ENCODE results near the gene KCNK4.

KCNK4 gene

DNA sequence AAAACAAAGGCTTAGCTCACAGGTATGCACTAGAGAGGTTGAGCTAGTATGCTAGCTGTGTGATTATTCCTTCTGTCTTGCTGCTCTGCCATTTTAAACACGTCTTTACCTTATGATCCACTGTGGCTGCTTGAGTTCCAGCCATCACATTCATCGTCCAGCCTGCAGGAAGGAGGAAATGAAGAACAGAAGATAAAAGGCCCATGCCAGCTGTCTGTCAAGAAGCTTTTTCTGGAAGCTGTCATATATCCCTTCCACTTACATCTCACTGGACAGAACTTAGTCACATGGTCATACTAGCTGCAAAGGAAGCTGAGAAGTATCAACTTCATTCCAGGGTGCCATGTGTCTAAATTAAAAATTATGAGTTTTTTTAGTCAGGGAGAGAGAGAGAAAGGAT is 36.3 kb downstream of the KCNK4 start:
- no peaks in the 10 kb centered on the region for H3K9me3 Mint-ChIP-seq
- no peaks in the 10 kb centered on the region for H3K36me3 Mint-ChIP-seq (ENCODE audit: low read depth)
- no peak overlapping the region for H3K4me3 Mint-ChIP-seq
- H3K27ac Mint-ChIP-seq = no peak overlapping the region
- peaks cover 6% of the 10 kb centered on the region for H3K4me1 Mint-ChIP-seq (ENCODE audit: low read depth)
- H3K27me3 Mint-ChIP-seq (ENCODE audit: low read depth) = no peaks in the 10 kb centered on the region

GRCh38 chr11:64327993-64328392 is 36.9 kb downstream of the KCNK4 start:
- Mint-ChIP-seq H3K9me3 (no peaks in the 10 kb centered on the region), H3K4me3 (no peak overlapping the region), H3K36me3 (ENCODE audit: low read depth) (no peaks in the 10 kb centered on the region), H3K27ac (no peak overlapping the region), H3K27me3 (ENCODE audit: low read depth) (no peaks in the 10 kb centered on the region), H3K4me1 (ENCODE audit: low read depth) (peaks cover 6% of the 10 kb centered on the region)

GRCh38 chr11:64330888-64331287 is 39.8 kb downstream of the KCNK4 start:
- Mint-ChIP-seq H3K4me1 (ENCODE audit: low read depth) (peaks cover 11% of the 10 kb centered on the region), H3K27ac (no peak overlapping the region), H3K4me3 (no peak overlapping the region), H3K9me3 (no peaks in the 10 kb centered on the region), H3K36me3 (ENCODE audit: low read depth) (no peaks in the 10 kb centered on the region), H3K27me3 (ENCODE audit: low read depth) (no peaks in the 10 kb centered on the region)

DNA sequence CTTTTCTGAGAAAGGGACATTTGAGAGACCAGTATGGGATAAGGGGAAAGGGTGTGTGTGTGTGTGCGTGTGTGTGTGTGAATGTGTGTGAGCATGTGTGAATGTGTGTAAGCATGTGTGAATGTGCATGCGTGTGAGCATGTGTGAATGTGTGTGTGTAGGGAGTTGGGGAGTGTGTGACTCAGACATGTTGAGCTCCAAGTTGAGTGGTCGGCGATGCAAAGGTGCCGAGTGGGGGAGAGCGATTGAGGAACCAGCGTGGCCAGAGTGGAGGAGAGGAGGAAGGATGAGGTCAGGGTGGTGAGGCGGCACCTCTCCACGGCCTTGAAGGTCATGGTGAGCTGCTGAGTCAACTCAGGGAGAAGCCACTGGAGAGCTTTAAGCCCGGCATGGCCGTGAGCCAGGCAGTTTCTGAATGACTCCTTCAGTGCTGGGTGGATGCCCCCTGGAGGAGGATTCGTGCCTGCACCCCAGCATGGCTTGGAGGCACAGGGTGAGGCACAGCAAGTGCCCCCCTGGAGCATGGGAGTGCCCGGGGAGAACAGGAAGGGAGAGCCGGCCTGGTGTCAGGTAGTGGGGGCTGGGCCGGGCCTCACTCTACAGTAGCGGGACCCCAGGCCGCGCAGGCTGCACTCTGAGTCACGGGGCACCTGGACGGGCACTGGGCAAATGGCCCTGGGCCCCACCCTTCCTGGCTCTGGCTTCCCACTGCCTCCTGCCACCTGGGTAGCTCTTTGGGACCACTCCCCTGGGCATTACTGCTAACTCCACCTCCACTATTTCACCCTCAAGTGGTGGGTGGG is 40.7 kb downstream of the KCNK4 start:
- Mint-ChIP-seq H3K27me3 (ENCODE audit: low read depth) (no peaks in the 10 kb centered on the region), H3K4me3 (no peak overlapping the region), H3K36me3 (ENCODE audit: low read depth) (no peaks in the 10 kb centered on the region), H3K4me1 (ENCODE audit: low read depth) (peaks cover 11% of the 10 kb centered on the region), H3K27ac (peak overlapping the region; percentile 53), H3K9me3 (no peaks in the 10 kb centered on the region)

GRCh38 chr11:64333556-64333955 is 42.5 kb downstream of the KCNK4 start:
- Mint-ChIP-seq H3K4me3 (no peak overlapping the region), H3K9me3 (no peaks in the 10 kb centered on the region), H3K27ac (no peak overlapping the region), H3K36me3 (ENCODE audit: low read depth) (peaks cover 6% of the 10 kb centered on the region), H3K27me3 (ENCODE audit: low read depth) (no peaks in the 10 kb centered on the region), H3K4me1 (ENCODE audit: low read depth) (peaks cover 15% of the 10 kb centered on the region)

DNA sequence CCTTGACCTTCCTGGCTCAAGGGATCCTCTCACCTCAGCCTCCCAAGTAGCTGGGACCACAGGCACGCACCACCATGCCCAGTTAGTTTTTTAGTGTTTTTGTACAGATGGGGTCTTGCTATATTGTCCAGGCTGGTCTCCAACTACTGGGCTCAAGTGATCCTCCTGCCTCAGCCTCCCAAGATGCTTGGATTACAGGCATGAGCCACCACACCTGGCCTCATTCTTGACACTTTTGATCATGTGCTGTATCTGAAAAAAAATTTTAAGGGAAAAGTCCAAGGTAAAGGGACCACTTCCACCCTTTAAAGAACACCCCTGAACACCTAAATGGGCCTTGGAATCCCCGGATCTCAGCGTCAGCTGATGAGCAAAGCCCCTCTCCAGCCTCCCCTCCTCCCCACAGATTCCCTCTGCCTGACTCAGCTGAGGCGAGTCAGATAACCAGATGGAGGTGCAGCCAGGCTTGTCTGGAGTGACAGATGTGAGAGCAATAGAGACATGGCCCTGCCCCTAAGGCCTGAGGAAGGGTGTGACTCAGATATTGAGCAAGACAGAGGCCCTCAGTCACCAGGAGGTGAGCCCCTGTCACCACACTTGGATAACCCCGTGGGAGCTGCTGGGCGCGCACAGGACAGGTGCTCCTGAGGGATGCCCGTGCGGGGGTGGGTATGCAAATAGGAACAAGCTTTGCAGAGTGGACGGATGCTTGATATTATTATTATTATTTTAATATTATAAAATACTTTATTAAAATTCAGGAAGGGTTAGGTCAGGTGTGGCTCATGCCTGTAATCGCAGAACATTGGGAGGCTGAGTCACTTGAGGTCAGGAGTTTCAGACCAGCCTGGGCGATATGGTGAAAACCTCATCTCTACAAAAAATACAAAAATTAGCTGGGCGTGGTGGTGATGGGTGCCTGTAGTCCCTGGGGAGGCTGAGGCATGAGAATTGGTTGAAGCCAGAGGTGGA is 43.9 kb downstream of the KCNK4 start:
- Mint-ChIP-seq H3K4me3 (no peak overlapping the region), H3K9me3 (no peaks in the 10 kb centered on the region)

GRCh38 chr11:64337538-64338249 is 46.6 kb downstream of the KCNK4 start:
- Mint-ChIP-seq H3K9me3 (no peaks in the 10 kb centered on the region), H3K36me3 (ENCODE audit: low read depth) (peaks cover 23% of the 10 kb centered on the region), H3K4me1 (ENCODE audit: low read depth) (peaks cover 30% of the 10 kb centered on the region), H3K4me3 (no peak overlapping the region), H3K27ac (no peak overlapping the region), H3K27me3 (ENCODE audit: low read depth) (no peaks in the 10 kb centered on the region)

More for the DNA sequence above, 43.9 kb downstream of the KCNK4 start:
- Mint-ChIP-seq H3K27me3 (ENCODE audit: low read depth) (no peaks in the 10 kb centered on the region), H3K36me3 (ENCODE audit: low read depth) (peaks cover 12% of the 10 kb centered on the region), H3K27ac (no peak overlapping the region), H3K4me1 (ENCODE audit: low read depth) (peaks cover 26% of the 10 kb centered on the region)

- Mint-ChIP-seq H3K27ac (peak overlapping the region; percentile 94), H3K27me3 (ENCODE audit: low read depth) (no peaks in the 10 kb centered on the region), H3K4me3 (peak overlapping the region; percentile 92), H3K4me1 (ENCODE audit: low read depth) (peaks cover 32% of the 10 kb centered on the region), H3K9me3 (no peaks in the 10 kb centered on the region), H3K36me3 (ENCODE audit: low read depth) (peaks cover 23% of the 10 kb centered on the region)
Measured at GRCh38 chr11:64338716-64339115, 47.6 kb downstream of the KCNK4 start.

GRCh38 chr11:64339286-64339685 is 48.2 kb downstream of the KCNK4 start:
- peak overlapping the region; percentile 92 for H3K4me3 Mint-ChIP-seq
- H3K36me3 Mint-ChIP-seq (ENCODE audit: low read depth) = peaks cover 23% of the 10 kb centered on the region
- H3K9me3 Mint-ChIP-seq = no peaks in the 10 kb centered on the region
- no peaks in the 10 kb centered on the region for H3K27me3 Mint-ChIP-seq (ENCODE audit: low read depth)
- H3K27ac Mint-ChIP-seq = peak overlapping the region; percentile 94
- H3K4me1 Mint-ChIP-seq (ENCODE audit: low read depth) = peaks cover 32% of the 10 kb centered on the region

- Mint-ChIP-seq H3K4me3 (peak within 1 kb of the TSS; percentile 92), H3K9me3 (no peaks in the 10 kb centered on the region), H3K27me3 (ENCODE audit: low read depth) (no peaks in the 10 kb centered on the region), H3K4me1 (ENCODE audit: low read depth) (peaks cover 31% of the 10 kb centered on the region), H3K27ac (peak within 1 kb of the TSS; percentile 94), H3K36me3 (ENCODE audit: low read depth) (peaks cover 23% of the 10 kb centered on the region)
Measured at GRCh38 chr11:64339754-64340408, 48.8 kb downstream of the KCNK4 start, which contains the start of gene CCDC88B. TSS of gene CCDC88B (plus strand) at chr11:64340204. CDS start at chr11:64340267, 63 bp downstream.

- Mint-ChIP-seq H3K36me3 (ENCODE audit: low read depth) (peaks cover 26% of the 10 kb centered on the region), H3K27ac (peak overlapping the region; percentile 94), H3K27me3 (ENCODE audit: low read depth) (no peaks in the 10 kb centered on the region), H3K9me3 (no peaks in the 10 kb centered on the region), H3K4me1 (ENCODE audit: low read depth) (peaks cover 30% of the 10 kb centered on the region), H3K4me3 (peak overlapping the region; percentile 92)
Measured at GRCh38 chr11:64340671-64341335, 49.7 kb downstream of the KCNK4 start.

- peaks cover 28% of the 10 kb centered on the region for H3K36me3 Mint-ChIP-seq (ENCODE audit: low read depth)
- H3K27me3 Mint-ChIP-seq (ENCODE audit: low read depth) = no peaks in the 10 kb centered on the region
- H3K4me3 Mint-ChIP-seq = peak overlapping the region; percentile 92
- peaks cover 30% of the 10 kb centered on the region for H3K4me1 Mint-ChIP-seq (ENCODE audit: low read depth)
- no peaks in the 10 kb centered on the region for H3K9me3 Mint-ChIP-seq
- no peak overlapping the region for H3K27ac Mint-ChIP-seq
Measured at GRCh38 chr11:64341429-64341828, 50.3 kb downstream of the KCNK4 start.

Measured in T-helper 1 cell treated with Interleukin-12 subunit alpha and Interleukin-12 subunit beta and Interleukin-4 antibody, amounts not matched to agents 30 μg/mL and 1 μg/mL, for 36 hours (primary cell).